ENCODE data around the gene TENT5D.
"Not testable (repeated sequence)": the region's sequence is repeated elsewhere in the genome, so short reads cannot be mapped to it uniquely, and the experiment has no call there.

TENT5D gene

GRCh38 chrX:80420147-80420546 is at the start of gene TENT5D:
Gene TENT5D (plus strand): TSS chrX:80420447. CDS start chrX:80442540, 22,093 bp downstream.
- DNase-seq: no peak

DNA sequence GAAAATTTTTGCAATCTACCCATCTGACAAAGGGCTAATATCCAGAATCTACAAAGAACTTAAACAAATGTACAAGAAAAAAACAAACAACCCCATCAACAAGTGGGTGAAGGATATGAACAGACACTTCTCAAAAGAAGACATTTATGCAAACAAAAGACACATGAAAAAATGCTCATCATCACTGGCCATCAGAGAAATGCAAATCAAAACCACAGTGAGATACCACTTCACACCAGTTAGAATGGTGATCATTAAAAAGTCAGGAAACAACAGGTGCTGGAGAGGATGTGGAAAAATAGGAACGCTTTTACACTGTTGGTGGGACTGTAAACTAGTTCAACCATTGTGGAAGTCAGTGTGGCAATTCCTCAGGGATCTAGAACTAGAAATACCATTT is 34.6 kb upstream of the TENT5D start:
- DNase-seq: not testable (repeated sequence)

- DNase-seq: no peak
Observed at GRCh38 chrX:80388206-80388605, 32.0 kb upstream of the TENT5D start.

GRCh38 chrX:80412042-80412441 is 8.2 kb upstream of the TENT5D start:
- no peak for DNase-seq

GRCh38 chrX:80423000-80423399 is 2.8 kb downstream of the TENT5D start:
- DNase-seq: no peak

GRCh38 chrX:80423744-80424143 is 3.5 kb downstream of the TENT5D start:
- DNase-seq: no peak

GRCh38 chrX:80430826-80431504 is 10.7 kb downstream of the TENT5D start:
- DNase-seq: peak; percentile 23

DNA sequence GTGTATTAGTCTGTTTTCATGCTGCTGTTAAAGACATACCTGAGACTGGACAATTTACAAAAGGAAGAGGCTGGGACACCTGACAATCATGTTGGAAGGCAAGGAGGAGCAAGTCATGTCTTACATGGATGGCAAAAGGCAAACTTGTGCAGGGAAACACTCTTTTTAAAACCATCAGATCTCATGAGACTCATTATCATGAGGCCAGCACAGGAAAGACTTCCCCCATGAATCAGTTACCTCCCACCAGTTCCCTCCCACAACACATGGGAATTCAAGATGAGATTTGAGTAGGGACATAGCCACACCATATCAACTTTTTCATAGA is 11.2 kb downstream of the TENT5D start:
- DNase-seq: no peak

- no peak for DNase-seq
Observed at GRCh38 chrX:80432441-80432840, 12.2 kb downstream of the TENT5D start.

DNA sequence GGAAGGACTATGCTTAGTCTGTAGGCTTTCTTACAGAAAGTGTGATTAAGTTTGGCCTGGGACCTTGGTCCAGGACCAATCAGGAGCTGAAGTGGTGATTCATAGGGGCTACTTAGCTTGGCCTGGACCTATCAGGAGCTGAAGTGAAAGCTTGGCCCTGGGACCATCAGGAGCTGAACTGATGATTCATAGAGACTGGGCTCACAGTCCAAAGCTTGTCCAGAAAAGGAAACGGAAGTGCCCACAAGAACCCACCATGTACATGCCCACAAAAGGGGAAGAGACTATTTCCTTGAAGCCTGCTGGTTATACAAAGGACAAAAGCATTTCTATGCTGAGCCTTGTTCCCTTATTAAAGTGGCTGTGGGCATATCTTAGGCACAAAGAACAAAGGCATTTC is 12.6 kb downstream of the TENT5D start:
- DNase-seq: no peak

- DNase-seq: not testable (repeated sequence)
Observed at GRCh38 chrX:80468166-80468565, 47.9 kb downstream of the TENT5D start.

- DNase-seq: no peak
Observed at GRCh38 chrX:80471582-80471981, 51.3 kb downstream of the TENT5D start.

GRCh38 chrX:80485543-80485942 is 65.3 kb downstream of the TENT5D start:
- DNase-seq: no peak

DNA sequence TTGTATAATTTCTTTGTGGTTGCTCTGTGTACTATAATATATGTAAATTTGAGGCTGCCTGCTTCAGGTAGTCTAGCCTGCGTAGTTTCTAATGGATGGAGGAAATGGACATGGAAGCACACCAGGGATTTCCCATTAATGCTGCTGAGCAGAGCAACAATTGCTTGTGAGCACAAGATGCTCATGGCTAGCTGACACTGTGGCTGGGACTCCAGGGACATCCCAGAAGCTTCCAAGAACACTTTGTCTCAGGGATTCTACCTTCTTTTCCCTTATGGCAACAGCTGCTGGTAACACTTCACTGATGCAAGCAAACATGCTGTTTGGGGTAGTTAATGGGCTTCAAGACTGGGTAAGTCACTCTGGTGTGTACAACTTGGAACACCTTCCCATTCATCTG is 66.1 kb downstream of the TENT5D start:
- no peak for DNase-seq

- no peak for DNase-seq
Observed at GRCh38 chrX:80489166-80489565, 68.9 kb downstream of the TENT5D start.

Measured in activated CD4-positive, alpha-beta T cell treated with anti-CD3 and anti-CD28 coated beads, Interleukin-2, amount 50 U/mL, for 16 hours (primary cell).